Measurements from ENCODE around the gene RNF152.

RNF152 gene

GRCh38 chr18:61856678-61857077 is 36.1 kb downstream of the RNF152 start:
- peaks cover 26% of the 10 kb centered on the region for H3K4me1 ChIP-seq (ENCODE audit: insufficient read depth, poor library complexity, severe bottlenecking)
- no peaks in the 10 kb centered on the region for H3K36me3 ChIP-seq (ENCODE audit: low read depth)
- no peak for TF ChIP-seq CTCF (IDR thresholded peaks at IDR 0.05; ENCODE audit: poor library complexity, severe bottlenecking)
- no peak overlapping the region for H3K4me3 ChIP-seq (ENCODE audit: severe bottlenecking)
- no peaks in the 10 kb centered on the region for H3K27me3 ChIP-seq (ENCODE audit: insufficient read depth, poor library complexity, severe bottlenecking)
- no peak overlapping the region for H3K27ac ChIP-seq (ENCODE audit: poor library complexity, severe bottlenecking)
- no peaks in the 10 kb centered on the region for H3K9me3 ChIP-seq (ENCODE audit: severe bottlenecking)
- ATAC-seq (ENCODE audit: low read depth) (no peak), DNase-seq (ENCODE audit: low spot score) (no peak)

GRCh38 chr18:61855449-61856378 is 37.1 kb downstream of the RNF152 start:
- Histone ChIP-seq H3K4me3 (ENCODE audit: severe bottlenecking) (no peak overlapping the region), H3K36me3 (ENCODE audit: low read depth) (no peaks in the 10 kb centered on the region), H3K27me3 (ENCODE audit: insufficient read depth, poor library complexity, severe bottlenecking) (no peaks in the 10 kb centered on the region), H3K9me3 (ENCODE audit: severe bottlenecking) (no peaks in the 10 kb centered on the region), H3K4me1 (ENCODE audit: insufficient read depth, poor library complexity, severe bottlenecking) (peaks cover 21% of the 10 kb centered on the region), H3K27ac (ENCODE audit: poor library complexity, severe bottlenecking) (no peak overlapping the region)
- DNase-seq (ENCODE audit: low spot score) (no peak), ATAC-seq (ENCODE audit: low read depth) (no peak)
- no peak for TF ChIP-seq CTCF (IDR thresholded peaks at IDR 0.05; ENCODE audit: poor library complexity, severe bottlenecking)

- Histone ChIP-seq H3K27me3 (ENCODE audit: insufficient read depth, poor library complexity, severe bottlenecking) (no peaks in the 10 kb centered on the region), H3K27ac (ENCODE audit: poor library complexity, severe bottlenecking) (no peak overlapping the region), H3K4me1 (ENCODE audit: insufficient read depth, poor library complexity, severe bottlenecking) (peaks cover 21% of the 10 kb centered on the region), H3K36me3 (ENCODE audit: low read depth) (no peaks in the 10 kb centered on the region), H3K4me3 (ENCODE audit: severe bottlenecking) (no peak overlapping the region), H3K9me3 (ENCODE audit: severe bottlenecking) (no peaks in the 10 kb centered on the region)
- DNase-seq (ENCODE audit: low spot score) (no peak), ATAC-seq (ENCODE audit: low read depth) (no peak)
- TF ChIP-seq CTCF (IDR thresholded peaks at IDR 0.05; ENCODE audit: poor library complexity, severe bottlenecking) = no peak
Measured at GRCh38 chr18:61854578-61855448, 38.0 kb downstream of the RNF152 start.

GRCh38 chr18:61853855-61854254 is 39.0 kb downstream of the RNF152 start:
- Histone ChIP-seq H3K4me3 (ENCODE audit: severe bottlenecking) (no peak overlapping the region), H3K27ac (ENCODE audit: poor library complexity, severe bottlenecking) (no peak overlapping the region), H3K36me3 (ENCODE audit: low read depth) (no peaks in the 10 kb centered on the region), H3K4me1 (ENCODE audit: insufficient read depth, poor library complexity, severe bottlenecking) (peaks cover 21% of the 10 kb centered on the region), H3K9me3 (ENCODE audit: severe bottlenecking) (no peaks in the 10 kb centered on the region), H3K27me3 (ENCODE audit: insufficient read depth, poor library complexity, severe bottlenecking) (no peaks in the 10 kb centered on the region)
- no peak for ATAC-seq (ENCODE audit: low read depth)
- no peak for DNase-seq (ENCODE audit: low spot score)
- TF ChIP-seq CTCF (IDR thresholded peaks at IDR 0.05; ENCODE audit: poor library complexity, severe bottlenecking) = no peak

All from RWPE2 (cell line).